DOHH2 (cell line): Measurements from ENCODE around the gene SLC35G3.

ENCODE experiments used
- H3F3A ChIP-seq: fragments of 200-600 bp; sonication (generic), shearing (Covaris generic); 2 replicates; pipeline ENCODE4 v1.6.0; 2016; ENCODE audit warnings: antibody characterized with exemption, mild to moderate bottlenecking; ENCODE audit not compliant: control insufficient read depth, insufficient read depth
- H3K27ac ChIP-seq: fragments of 200-600 bp; sonication (generic); 2 replicates; pipeline ENCODE4 v1.5.1; 2014; ENCODE audit warnings: low read depth, mild to moderate bottlenecking, low read length, moderate library complexity
- H3K27me3 ChIP-seq: fragments of 200-600 bp; sonication (generic); 2 replicates; pipeline ENCODE4 v1.6.1; 2014; ENCODE audit warnings: mild to moderate bottlenecking, low read length, mixed read lengths; ENCODE audit not compliant: control insufficient read depth
- H3K36me3 ChIP-seq: fragments of 200-600 bp; sonication (generic); 2 replicates; pipeline ENCODE4 v1.6.1; 2014; ENCODE audit warnings: mild to moderate bottlenecking, low read length, moderate library complexity, mixed read lengths; ENCODE audit not compliant: control insufficient read depth
- H3K4me1 ChIP-seq: fragments of 200-600 bp; sonication (generic); 2 replicates; pipeline ENCODE4 v1.6.1; 2014; ENCODE audit warnings: mild to moderate bottlenecking, low read length, mixed read lengths; ENCODE audit not compliant: control insufficient read depth
- H3K4me2 ChIP-seq: fragments of 200-600 bp; sonication (generic); 2 replicates; pipeline ENCODE4 v1.6.0; 2014; ENCODE audit warnings: mild to moderate bottlenecking, low read length, moderate library complexity
- H3K4me3 ChIP-seq: fragments of 200-600 bp; sonication (generic); 2 replicates; pipeline ENCODE4 v1.5.1; 2014; ENCODE audit warnings: mild to moderate bottlenecking, low read length, mixed read lengths
- H3K79me2 ChIP-seq: fragments of 200-600 bp; sonication (generic); 2 replicates; pipeline ENCODE4 v1.6.1; 2014; ENCODE audit warnings: mild to moderate bottlenecking, low read length, mixed read lengths; ENCODE audit not compliant: control insufficient read depth
- H3K9me2 ChIP-seq: fragments of 200-600 bp; sonication (generic); replicated peaks from 2 replicates; pipeline ENCODE4 v1.6.1; 2014; ENCODE audit warnings: mild to moderate bottlenecking, low read length, mixed read lengths; ENCODE audit not compliant: control insufficient read depth
- H3K9me3 ChIP-seq: fragments of 200-600 bp; sonication (generic); 2 replicates; pipeline ENCODE4 v1.6.1; 2014; ENCODE audit warnings: antibody characterized with exemption, low read length, mixed read lengths; ENCODE audit not compliant: control insufficient read depth, insufficient read depth
- H4K20me1 ChIP-seq: fragments of 200-600 bp; sonication (generic); 2 replicates; pipeline ENCODE4 v1.6.0; 2014; ENCODE audit warnings: low read depth, mild to moderate bottlenecking, antibody characterized with exemption, low read length, moderate library complexity; ENCODE audit not compliant: control insufficient read depth, insufficient read depth
- EZH2phosphoT487 ChIP-seq: fragments of 200-600 bp; sonication (generic); IDR thresholded peaks from 2 replicates; pipeline ENCODE4 v1.6.1; 2017; ENCODE audit warnings: borderline replicate concordance, mild to moderate bottlenecking, antibody characterized with exemption, low read length, moderate library complexity, mixed read lengths
- TF ChIP-seq, protein P1 (sequence below): fragments of 200-600 bp; sonication (generic); IDR thresholded peaks from one replicate; pipeline ENCODE4 v1.5.1; 2014; ENCODE audit warnings: antibody characterized with exemption, mild to moderate bottlenecking, low read depth, low read length; ENCODE audit not compliant: poor library complexity, severe bottlenecking

The SLC35G3 gene

DNA sequence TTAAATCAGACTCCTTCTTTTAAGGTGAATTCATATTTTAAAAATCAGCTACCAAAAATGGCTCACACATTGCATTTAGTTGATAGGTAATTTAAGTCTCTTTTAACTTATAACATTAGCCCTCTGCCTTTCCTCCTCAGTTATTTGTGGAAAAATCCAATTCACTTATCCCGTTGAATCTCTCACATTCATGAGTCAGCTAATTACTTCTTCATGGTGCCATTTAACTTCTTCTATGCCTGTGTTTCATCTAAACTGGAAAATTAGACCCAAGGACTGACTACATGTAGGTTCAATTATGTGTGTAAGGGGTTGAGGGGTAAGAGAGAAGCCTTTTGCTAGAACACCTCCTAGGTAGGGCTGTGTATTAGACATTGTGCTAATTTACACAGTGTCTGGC lies 30.2 kb upstream of the SLC35G3 start:
- Histone ChIP-seq H3K4me2 (no peak overlapping the region), H3K36me3 (no peaks in the 10 kb centered on the region), H3K4me1 (no peaks in the 10 kb centered on the region), H3K9me3 (no peaks in the 10 kb centered on the region), H3F3A (no peaks in the 10 kb centered on the region), H4K20me1 (no peaks in the 10 kb centered on the region), H3K9me2 (no peaks in the 10 kb centered on the region), H3K79me2 (no peaks in the 10 kb centered on the region), H3K27me3 (peaks cover 10% of the 10 kb centered on the region), H3K4me3 (no peak overlapping the region), H3K27ac (no peak overlapping the region)
- TF ChIP-seq EZH2phosphoT487 = no peak
- TF ChIP-seq, protein P1, sequence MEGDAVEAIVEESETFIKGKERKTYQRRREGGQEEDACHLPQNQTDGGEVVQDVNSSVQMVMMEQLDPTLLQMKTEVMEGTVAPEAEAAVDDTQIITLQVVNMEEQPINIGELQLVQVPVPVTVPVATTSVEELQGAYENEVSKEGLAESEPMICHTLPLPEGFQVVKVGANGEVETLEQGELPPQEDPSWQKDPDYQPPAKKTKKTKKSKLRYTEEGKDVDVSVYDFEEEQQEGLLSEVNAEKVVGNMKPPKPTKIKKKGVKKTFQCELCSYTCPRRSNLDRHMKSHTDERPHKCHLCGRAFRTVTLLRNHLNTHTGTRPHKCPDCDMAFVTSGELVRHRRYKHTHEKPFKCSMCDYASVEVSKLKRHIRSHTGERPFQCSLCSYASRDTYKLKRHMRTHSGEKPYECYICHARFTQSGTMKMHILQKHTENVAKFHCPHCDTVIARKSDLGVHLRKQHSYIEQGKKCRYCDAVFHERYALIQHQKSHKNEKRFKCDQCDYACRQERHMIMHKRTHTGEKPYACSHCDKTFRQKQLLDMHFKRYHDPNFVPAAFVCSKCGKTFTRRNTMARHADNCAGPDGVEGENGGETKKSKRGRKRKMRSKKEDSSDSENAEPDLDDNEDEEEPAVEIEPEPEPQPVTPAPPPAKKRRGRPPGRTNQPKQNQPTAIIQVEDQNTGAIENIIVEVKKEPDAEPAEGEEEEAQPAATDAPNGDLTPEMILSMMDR = no peak

DNA sequence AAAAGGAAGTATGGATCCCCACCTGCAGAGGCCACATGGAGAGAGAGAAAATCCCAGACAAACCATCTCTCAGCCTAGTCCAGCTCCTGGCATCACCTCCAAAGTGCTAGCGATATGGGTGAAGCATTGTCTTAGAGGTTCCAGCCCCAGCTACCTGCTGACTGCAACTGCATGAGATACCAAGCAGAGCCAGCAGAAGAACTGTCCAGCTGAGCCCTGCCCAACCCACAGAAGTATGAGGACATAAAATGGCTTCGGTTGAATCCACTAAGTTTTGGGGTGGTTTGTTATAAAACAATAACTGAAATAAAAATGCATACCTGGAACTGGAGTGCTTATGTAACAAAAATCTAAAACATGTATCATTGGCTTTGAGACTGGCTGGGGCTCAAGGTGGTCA lies 28.3 kb upstream of the SLC35G3 start:
- Histone ChIP-seq H3K9me2 (no peaks in the 10 kb centered on the region), H3F3A (no peaks in the 10 kb centered on the region), H4K20me1 (no peaks in the 10 kb centered on the region), H3K4me3 (no peak overlapping the region), H3K79me2 (no peaks in the 10 kb centered on the region), H3K36me3 (no peaks in the 10 kb centered on the region), H3K27me3 (peaks cover 10% of the 10 kb centered on the region), H3K4me2 (no peak overlapping the region), H3K4me1 (no peaks in the 10 kb centered on the region), H3K27ac (no peak overlapping the region), H3K9me3 (no peaks in the 10 kb centered on the region)
- TF ChIP-seq, protein P1 = no peak
- no peak for TF ChIP-seq EZH2phosphoT487

DNA sequence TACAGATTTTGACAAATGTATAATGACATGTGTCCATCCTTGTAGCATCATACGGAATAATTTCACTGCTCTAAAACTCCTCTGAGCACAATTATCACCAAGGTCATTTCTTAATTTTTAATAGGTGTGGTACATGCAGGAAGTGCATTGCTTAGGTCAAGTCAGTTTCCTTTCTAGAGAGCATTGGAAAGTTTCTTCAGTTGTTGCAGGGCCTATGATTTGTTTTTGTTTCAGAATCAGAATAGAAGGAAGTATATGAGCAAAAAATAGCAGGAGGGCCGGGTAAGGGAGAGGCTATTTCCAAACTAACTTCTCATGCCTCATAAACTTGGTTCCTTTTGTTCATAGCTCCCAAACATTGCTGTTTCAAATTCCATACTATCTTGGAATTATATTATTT lies 24.7 kb upstream of the SLC35G3 start:
- Histone ChIP-seq H3K4me3 (no peak overlapping the region), H4K20me1 (no peaks in the 10 kb centered on the region), H3K4me1 (no peaks in the 10 kb centered on the region), H3K27me3 (peaks cover 17% of the 10 kb centered on the region), H3K9me2 (no peaks in the 10 kb centered on the region), H3K27ac (no peak overlapping the region), H3K4me2 (no peak overlapping the region), H3F3A (no peaks in the 10 kb centered on the region), H3K9me3 (no peaks in the 10 kb centered on the region), H3K36me3 (no peaks in the 10 kb centered on the region), H3K79me2 (no peaks in the 10 kb centered on the region)
- no peak for TF ChIP-seq EZH2phosphoT487
- TF ChIP-seq, protein P1 = no peak

DNA sequence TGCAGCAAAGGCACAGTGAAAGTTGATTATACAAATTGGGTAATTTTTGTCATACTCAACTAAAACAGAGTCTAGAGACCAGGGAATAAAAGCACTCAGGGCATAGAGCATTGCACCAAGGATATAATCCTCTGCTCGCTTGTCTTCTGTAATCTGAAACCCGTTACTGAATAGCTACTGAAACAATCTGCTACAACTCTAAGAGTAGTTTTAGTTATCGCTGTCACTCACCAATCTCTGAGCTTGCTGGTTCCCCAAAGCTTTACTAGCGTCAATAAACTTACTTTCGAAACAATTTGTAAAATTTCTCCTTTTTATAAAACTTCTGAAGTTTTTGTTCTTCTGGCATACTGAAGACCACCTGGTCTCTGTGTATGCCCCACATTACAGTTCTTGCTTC lies 22.9 kb upstream of the SLC35G3 start:
- TF ChIP-seq, protein P1 = no peak
- TF ChIP-seq EZH2phosphoT487 = no peak
- no peak overlapping the region for H3K4me2 ChIP-seq
- no peaks in the 10 kb centered on the region for H3K9me3 ChIP-seq
- H3K36me3 ChIP-seq = no peaks in the 10 kb centered on the region
- no peaks in the 10 kb centered on the region for H3K9me2 ChIP-seq
- H3K79me2 ChIP-seq = no peaks in the 10 kb centered on the region
- no peak overlapping the region for H3K27ac ChIP-seq
- no peaks in the 10 kb centered on the region for H4K20me1 ChIP-seq
- no peaks in the 10 kb centered on the region for H3K4me1 ChIP-seq
- H3K27me3 ChIP-seq = peaks cover 17% of the 10 kb centered on the region
- H3F3A ChIP-seq = no peaks in the 10 kb centered on the region
- no peak overlapping the region for H3K4me3 ChIP-seq
